Activated gamma-delta T cell treated with anti-CD3 and anti-CD28 coated beads, Interleukin-2, amount 50 U/mL, for 16 hours (primary cell): ENCODE measurements around the gene SKI.
"Not testable (repeated sequence)": the region's sequence is repeated elsewhere in the genome, so short reads cannot be mapped to it uniquely, and the experiment has no call there.

Source experiments
- DNase-seq: peaks from one replicate; pipeline ENCODE4 v3.0.0-alpha.2; 2020; ENCODE audit warnings: low read depth

Gene SKI

DNA sequence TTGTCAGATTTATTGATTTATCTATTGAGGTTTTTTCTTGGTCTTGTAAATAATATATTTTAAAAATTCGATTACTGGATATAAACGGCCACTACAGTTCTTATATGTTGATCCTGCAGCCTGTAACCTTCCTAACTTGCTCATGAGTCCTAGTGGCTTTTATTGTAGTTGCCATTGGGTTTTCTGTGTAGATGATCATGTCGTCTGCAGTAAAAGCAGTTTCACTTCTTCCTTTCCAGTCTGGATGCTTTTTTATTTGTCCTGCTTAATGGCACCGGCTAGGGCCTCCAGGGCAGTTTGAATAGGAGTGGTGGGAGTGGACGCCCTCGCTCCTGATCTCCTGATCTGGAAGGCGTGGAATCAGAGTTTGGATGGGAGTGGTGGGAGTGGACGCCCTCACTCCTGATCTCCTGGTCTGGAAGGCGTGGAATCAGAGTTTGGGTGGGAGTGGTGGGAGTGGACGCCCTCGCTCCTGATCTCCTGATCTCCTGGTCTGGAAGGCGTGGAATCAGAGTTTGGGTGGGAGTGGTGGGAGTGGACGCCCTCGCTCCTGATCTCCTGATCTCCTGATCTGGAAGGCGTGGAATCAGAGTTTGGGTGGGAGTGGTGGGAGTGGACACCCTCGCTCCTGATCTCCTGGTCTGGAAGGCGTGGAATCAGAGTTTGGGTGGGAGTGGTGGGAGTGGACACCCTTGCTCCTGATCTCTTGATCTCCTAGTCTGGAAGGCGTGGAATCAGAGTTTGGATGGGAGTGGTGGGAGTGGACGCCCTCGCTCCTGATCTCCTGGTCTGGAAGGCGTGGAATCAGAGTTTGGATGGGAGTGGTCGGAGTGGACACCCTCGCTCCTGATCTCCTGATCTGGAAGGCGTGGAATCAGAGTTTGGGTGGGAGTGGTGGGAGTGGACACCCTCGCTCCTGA lies 33.6 kb downstream of the SKI start:
- DNase-seq, result not testable (repeated sequence)

GRCh38 chr1:2266301-2266975 lies 38.3 kb downstream of the SKI start:
- no peak for DNase-seq

DNA sequence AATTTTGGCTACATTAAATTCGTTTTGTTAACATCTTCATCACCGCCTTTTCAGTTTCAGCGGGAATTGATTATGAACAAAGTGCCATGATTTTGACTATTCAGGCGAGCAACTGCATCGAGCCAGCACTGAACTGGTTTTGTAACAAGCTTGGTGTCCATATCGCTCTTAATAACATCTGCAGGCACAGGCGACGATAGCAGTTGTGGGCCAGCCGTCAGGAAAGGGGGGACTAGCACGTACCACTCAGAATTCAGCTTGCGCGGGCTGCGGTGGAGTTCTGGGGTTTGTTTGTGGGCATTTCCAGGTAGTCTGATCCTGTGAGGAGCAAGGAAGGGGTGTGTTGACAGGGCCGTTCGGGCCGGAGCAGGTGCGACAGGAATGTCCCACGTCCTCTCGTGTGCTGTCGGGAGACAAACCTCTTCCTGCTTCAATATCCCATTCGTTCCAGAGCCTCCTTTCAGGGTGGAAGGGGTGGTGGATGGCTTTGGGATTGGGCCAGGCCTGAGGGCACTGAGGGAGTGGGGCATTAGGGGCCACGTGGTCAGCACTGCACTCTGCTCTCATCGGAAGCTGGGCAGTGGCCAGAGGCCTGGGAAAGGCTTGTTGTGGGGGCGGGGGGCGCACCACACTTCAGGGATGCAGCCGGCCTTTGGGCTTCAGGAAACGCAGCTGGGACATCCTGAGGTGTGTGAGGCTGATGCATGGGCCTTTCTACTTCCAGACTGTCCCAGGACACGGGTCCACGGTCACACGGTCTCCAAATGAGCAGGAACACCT lies 39.1 kb downstream of the SKI start:
- DNase-seq, result no peak

GRCh38 chr1:2267862-2268261 lies 39.7 kb downstream of the SKI start:
- DNase-seq, result no peak

- no peak for DNase-seq
Observed at GRCh38 chr1:2268285-2269056, 40.4 kb downstream of the SKI start.

DNA sequence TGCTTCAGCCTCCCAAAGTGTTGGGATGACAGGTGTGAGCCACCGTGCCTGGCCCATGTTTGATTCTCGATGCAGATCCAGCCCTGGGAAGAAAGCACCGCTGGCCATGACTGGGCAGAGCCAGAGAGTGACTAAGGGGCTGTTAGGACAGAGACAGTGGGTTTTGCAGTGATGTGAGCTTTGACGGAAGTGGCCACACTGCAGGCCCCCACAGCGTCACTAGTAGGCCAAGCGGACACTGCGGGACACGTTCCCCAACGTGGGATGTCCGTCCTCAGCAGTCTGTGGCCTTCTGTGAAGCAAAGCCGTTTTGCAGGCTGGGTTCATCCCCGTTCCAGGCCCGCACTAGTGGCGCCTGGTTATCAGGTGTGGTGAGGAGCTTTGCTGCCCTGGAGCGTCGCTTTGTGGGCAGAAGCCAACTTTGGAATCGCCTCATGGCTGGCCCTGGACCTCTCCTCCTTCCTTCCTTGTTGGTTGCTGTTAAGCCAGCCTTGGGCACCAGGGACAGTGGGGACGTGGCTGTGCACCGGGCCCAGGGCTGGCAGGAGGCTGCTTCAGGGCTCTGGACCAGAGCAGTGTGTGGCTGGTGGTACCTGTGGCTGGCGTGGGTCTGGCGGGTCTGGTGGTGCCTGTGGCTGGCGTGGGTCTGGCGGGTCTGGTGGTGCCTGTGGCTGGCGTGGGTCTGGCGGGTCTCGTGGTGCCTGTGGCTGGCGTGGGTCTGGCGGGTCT lies 41.2 kb downstream of the SKI start:
- no peak for DNase-seq

- DNase-seq, result no peak
Observed at GRCh38 chr1:2269922-2270259, 41.8 kb downstream of the SKI start.

DNA sequence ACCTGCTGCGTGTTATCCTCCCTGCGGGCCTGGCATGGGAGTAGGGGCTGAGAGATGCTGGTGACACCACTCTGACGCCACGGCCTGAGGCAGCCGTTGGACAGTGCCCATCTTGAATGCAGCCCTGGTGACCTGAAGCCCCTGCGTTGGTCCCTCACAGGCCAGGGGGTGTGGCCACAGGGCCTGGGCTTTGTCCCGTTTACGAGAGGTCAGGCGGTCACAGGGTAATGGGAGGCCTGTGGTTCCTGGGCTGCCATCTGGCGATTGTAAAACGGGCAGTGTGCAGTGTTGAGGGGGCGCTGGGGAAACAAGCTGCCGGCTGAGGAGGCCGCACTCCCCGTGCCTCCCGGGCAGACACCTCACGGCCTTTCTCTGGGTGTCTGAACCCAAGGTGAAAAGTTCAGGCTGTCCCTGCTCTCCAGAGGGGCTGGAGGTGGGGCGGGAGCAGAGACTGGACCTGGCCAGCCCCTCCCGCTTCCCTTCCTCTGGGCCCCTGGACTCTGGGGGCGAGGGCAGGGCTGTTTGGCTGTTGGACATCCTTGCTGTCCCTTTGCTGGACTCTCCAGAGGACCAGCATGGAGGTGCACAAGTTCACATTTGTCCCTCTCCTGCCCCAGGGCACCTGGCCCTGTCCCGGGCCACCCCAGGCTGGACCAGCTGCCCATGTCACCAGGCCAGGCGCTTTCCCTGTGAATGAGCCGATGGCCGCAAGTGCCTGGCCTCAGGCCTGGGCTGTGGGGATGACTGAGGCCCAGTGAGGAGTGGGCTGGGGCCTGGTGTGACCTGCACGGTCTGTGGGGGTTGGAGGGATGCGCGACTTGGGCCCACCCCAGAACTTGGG lies 42.4 kb downstream of the SKI start:
- DNase-seq, result no peak

DNA sequence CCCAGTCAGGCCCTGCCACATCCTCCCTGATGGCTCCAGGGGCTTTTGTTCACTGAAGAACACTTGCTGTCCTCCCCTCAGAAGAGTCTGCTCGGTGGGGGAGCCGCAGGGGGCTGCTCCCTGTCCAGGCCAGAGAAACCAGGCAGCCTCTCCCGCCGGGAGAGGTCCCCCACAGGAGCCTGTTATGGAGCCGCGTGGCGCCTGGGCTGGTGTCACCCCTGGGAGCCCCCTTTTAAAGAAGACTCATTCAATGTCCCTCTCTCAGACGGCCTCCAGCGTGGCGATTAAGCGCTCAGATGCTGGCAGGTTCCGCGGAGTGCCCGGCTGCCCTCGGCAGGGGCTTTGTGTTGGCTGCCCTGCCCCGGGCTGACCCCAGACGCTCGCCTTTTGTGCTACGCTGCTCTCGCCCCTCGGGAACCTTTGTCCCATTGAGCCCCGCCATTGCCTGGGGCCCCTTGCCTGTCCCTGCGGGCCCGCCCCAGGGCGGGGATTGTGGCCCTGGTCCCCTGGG lies 43.1 kb downstream of the SKI start:
- no peak for DNase-seq

GRCh38 chr1:2271841-2272655 lies 43.9 kb downstream of the SKI start:
- no peak for DNase-seq

GRCh38 chr1:2272686-2273400 lies 44.7 kb downstream of the SKI start:
- no peak for DNase-seq

DNA sequence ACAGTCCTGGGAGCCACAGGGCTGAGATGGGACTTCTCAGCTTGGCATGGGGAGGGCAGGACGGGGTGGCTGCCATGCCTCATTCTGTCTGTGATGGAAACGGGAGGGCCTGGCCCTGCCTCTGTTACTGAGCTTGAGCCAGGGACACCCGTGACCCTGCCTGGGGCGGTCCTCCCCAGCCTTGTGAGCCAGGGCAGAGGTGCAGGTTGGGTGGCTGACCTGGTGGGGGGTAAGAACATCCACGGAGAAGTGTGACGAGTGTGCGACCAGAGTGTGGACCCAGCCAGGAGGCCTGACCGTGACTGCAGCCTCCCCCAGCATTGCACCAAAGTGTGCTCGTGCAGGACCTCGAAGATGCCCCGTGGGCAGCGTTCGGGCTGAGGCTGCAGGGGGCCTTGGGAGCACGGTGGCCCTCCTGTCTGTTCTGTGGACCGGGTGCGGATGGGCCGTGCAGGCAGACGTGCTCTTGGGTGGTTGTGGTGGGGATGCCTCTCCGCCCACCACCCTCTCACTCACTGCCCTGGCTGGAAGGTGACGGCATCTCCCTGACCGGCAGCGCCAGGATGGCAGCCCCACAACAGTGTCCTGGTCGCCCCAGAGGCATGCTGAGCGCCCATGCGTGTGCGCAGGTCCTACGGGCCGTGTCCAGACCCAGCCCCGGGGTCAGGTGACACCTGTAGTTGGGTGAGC lies 45.4 kb downstream of the SKI start:
- no peak for DNase-seq

DNA sequence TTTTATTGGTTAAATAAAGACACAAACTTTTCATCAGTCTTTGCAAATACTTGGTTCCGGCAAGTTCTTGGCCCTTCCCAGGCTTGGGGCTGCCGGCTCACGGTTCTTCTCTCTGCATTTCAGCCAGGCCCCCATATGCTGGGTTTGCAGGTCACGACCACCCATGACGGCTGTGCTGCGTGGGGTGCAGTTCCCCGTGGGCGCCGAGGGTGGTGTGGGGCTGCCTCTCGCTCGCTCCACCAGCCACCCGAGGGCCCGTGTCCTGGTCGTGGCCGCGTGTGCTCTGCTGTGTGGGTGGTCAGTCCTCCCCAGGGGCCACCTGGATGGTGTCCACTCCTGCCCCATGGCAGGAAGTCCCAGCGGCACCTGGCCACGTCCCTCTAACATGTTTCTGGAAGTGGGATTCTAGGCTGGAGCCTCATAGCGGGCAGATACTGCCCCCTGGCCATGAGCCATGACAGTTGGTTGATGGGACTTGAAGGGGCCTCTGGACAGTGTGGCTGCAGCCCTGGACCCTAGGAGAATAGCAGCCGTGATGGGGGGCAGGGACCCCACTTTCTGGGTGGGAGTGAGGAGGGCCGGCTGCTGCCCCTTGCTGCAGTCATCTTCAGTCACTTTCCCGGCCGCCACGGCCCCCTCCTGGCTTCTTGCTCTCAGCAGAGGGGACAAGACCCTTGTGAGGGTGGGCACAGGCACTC lies 46.3 kb downstream of the SKI start:
- DNase-seq, result no peak

DNA sequence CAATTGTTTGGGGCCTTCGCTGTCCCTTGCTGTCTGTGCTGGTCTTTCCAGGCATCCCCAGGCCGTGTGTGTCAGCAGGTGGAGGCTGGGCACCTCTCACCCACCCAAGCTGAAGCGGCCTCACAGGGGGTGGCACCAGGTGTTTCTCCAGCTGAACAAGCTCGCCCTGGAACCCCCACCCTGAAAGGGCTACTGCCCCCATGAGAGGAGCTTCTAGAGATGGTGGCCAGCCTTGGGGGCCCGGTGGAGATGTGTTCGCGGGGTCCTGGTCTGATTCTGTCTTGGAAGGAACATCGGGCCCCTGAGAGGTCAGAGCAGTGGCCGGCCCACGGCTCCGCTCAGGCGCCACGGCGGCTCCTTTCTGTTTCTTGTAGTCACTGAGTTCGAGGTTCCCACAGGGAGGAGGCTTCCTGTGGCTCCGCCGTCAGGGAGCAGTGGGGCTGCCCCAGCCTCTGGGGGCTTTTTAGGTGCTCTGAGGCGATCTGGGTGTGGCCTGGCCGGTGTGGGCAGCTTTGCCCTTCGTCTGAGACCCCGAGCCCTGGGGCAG lies 46.9 kb downstream of the SKI start:
- no peak for DNase-seq

- no peak for DNase-seq
Observed at GRCh38 chr1:2275796-2276536, 47.8 kb downstream of the SKI start.
